ENCODE data around the gene NEO1.
"Not testable (repeated sequence)": the region's sequence is repeated elsewhere in the genome, so short reads cannot be mapped to it uniquely, and the experiment has no call there.

Gene NEO1

DNA sequence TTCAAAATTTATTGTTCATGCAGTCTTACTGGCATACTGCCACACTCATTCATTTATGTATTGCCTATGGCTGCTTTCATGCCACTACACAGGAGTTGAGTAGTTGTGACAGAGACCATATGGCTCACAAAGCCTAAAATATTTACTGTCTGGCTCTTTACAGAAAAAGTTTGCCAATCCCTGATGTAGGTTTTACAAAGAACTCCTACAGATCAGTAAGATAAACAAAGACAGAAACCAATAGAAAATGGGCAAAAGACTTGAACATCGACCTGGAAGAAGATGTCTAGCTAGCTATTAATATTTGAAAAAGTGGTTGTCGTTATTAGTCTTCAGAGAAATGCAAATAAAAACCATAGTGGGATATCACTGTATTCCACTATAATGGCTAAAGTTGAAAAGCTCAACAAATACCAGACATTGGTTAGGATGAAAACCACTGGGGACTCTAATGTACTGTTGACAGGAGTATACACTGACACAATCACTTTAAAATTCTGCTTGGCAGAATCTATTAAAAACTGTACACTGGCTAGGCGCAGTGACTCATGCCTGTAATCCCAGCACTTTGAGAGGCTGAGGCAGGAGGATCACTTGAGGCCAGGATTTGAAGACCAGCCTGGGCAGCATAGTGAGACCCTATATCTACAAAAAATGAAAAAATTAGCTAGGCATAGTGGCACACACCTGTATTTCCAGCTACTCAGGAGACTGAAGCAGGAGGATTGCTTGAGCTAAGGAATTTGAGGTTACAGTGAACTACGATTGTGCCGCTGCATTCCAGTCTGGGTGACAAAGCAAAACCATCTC lies 87.7 kb downstream of the NEO1 start:
- DNase-seq (ENCODE audit: low read depth, low spot score), result no peak

DNA sequence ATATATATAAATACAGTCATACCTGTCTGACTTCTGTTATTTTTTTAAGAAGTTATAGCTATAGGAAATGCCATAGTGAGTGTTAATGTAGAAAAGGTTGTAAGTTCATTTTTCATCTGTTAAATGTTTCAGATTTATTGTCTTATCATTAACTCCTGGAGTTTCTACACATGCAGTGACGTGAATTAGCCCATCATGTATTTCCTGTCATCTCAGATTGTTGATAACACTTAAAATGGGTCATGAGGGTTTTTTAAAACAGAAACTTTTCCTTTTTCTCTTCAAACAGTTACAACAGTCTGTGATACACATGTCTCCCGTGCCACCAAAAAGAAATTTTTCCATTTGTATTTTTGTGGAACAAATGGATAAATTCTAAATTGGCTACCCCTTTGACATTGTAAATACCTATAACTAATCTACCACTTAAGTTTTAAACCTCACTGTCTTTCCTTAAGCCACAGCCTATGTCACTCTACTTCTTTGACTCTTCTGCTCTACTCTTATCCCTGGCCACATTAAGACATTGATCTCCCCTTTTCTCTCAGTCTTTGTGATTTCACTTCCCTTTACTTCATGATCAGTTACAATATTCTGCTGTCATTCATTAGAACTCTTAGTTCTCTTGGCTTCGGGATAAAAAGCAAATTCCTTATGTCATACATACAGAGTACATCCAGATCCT lies 89.1 kb downstream of the NEO1 start:
- no peak for DNase-seq (ENCODE audit: low read depth, low spot score)

DNA sequence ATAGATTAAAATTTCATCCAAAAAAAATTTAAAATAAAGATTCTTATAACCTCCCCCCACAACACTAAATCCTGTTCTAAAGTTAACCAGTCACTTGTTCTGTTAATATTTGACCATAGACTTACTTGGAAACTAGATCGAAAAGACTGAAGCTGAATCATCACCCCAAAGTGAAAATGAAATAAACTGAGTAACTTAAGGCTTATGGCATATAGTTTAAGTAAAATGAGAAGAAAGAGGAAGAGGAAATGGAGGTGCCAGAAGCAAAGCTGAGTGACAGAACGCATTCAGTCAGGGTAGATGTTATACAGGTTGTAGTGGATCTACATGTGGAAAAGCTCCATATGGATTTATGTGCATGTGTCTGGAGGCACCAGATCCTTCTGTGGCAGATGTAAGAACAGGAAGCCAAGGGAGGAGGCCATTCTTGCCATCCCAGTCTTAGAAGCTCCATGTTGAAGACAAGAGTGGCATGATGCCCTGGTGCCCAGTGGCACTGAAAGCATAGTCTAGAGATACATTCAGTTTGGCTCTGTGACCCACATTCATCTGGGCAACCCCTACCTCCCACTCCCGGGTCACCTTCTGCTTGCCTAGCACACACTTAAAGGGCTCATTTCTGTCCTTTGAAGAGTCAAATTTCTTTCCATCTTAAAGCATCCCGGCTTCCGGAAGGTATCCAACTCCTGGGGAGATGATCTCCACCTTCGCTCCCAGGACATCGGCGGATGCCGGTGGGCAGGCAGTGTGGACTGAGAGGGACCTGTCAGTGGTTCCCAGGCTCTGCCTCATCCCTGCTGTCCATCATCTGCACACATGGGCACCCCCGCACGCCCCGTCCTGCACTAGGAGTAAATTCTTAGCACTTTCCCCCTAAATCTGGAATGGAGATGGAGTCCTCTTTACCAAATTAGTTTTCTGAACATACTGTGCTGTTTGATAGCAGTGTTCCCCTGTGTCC lies 90.8 kb downstream of the NEO1 start:
- DNase-seq (ENCODE audit: low read depth, low spot score), result no peak

DNA sequence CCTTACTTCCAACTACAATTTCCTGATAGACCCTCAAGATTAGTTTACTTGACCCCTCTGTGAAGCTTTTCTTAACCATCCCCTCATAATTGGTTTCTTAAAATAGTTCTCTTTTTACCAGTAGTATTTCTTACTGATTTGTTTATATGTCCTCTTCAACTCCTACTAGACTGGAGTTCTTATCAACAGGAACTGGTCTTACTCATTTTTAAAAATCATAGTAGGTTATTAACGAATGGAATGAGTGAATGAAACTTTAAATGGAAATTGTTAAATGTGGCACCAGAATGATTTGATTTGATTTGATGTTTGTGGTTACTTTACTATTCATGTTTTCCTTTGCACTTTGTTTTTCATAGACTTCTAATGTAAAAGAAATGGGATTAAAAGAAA lies 91.5 kb downstream of the NEO1 start:
- DNase-seq (ENCODE audit: low read depth, low spot score), result no peak

DNA sequence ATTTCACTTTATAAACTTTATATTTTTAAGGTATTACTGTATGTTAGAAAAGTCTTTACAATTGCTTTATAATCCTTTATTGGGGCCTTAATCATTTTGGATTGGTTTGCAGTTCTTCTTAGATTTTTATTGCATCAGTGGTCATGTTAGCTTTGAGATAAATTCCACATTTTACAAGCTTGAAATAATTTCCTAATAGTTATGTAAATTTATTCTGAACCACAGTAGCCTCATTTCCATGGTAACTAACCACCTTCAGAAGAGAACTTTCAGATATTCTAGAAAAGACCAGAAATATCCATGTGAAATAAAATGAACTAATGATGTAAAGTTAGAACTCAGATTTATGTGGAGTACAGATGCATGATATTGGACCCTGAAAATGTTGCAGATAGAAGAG lies 94.2 kb downstream of the NEO1 start:
- DNase-seq (ENCODE audit: low read depth, low spot score), result peak; percentile 33

DNA sequence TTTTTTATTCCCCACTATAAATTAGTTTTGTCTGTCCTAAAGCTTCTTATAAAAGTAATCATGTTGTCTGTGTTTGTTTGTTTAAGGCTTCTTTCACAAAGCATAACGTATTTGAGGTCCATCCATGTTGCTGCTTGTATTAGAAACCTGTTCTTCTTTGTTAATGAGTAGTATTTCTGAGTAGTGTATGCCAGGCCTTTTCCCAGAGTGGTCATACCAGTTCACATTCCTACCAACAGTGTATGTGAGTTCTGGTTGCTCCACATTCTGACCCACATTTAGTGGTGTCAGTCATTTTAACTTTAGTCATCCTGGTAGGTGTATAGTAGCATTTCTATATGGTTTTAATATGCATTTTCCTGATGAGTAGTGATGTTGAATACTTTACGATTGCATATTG lies 98.6 kb downstream of the NEO1 start:
- no peak for DNase-seq (ENCODE audit: low read depth, low spot score)

DNA sequence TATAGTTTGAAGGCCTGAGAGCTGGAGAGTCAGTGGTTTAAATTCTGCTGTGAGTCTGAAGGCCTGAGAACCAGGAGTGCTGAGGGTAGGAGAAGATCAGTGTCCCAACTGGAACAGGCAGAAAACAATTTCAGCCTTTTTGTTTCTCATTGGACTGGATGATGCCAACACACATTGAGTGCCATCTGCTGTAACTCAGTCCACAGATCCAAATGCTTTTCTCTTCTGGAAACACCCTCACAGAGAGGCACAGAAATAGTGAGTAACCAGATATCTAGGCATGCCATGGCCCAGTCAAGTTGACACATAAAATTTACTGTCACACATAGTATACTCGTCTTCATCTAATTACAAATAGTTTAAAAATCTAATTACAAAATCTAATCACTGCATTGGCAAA lies 100.8 kb downstream of the NEO1 start:
- no peak for DNase-seq (ENCODE audit: low read depth, low spot score)

DNA sequence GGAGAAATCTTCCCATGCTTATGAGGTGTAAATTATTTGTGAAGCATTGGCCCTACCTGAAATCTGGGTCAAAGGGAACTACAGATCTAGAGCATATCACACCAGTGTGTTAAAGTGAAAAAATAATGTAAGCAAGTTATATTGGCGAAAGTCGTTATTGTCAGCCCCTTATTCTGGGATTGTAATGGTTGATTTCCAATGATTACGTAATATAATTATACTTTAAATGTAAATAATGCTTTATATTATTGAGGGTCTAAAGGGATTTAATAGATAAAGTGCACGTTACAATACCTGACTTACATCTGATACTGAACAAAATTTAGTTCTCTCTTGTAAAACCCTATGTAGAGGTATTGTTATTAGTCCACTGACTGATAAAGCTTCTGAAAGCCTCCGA lies 101.2 kb downstream of the NEO1 start:
- DNase-seq (ENCODE audit: low read depth, low spot score), result no peak

DNA sequence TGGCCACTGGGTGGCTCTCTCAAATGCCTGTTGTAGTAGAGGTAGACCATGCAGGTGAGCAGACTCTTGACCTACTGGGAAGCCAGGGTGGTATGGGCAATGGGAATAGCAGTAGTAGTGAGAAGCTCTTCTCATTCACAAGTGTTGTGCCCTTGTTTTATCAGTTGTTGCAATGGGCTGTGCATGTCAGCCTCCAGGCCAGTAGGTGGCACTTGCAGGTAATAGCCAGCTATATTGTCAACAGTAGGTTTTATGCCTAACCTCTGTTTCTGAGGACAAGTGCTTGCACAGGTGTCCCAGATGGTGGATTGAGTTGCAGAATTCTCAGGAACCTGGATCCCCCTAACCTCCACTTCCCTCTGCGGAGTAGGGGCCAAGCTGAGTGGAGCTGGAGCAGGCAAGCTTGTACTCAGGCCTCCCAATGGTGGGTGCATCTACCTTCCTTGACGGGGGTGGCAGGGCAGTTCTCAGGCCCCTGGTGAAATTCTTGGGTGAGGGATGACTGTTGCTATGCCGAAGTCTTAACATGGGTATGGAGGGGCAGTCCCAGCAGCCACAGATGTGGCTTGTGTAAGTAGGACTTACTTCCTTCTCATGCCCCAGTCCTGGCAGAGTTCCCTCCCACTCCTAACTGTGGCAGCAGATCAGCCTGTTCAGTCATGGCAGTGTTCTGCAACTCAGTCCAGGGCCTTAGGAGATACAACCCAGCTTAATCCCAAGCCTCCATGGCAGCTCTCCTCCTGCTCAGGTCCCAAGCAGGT lies 104.3 kb downstream of the NEO1 start:
- no peak for DNase-seq (ENCODE audit: low read depth, low spot score)

DNA sequence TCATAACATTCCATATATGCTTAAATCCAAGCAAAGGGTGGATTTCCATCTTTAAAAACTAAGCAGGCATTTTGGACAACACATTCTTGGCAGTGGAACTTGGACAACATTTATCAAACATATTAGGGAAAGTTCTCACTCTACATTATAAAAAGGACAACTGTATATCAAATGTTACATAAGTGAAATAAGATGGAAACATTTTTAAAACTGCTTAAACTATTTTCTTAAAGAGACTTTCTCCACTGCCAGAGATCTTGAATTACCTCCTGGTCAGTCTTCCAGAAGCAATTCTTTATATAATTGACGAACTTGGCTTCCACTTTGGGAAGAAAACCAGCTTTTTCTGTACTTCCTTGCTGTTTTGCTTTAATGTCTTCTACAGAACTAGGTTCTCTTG lies 109.3 kb downstream of the NEO1 start:
- no peak for DNase-seq (ENCODE audit: low read depth, low spot score)

DNA sequence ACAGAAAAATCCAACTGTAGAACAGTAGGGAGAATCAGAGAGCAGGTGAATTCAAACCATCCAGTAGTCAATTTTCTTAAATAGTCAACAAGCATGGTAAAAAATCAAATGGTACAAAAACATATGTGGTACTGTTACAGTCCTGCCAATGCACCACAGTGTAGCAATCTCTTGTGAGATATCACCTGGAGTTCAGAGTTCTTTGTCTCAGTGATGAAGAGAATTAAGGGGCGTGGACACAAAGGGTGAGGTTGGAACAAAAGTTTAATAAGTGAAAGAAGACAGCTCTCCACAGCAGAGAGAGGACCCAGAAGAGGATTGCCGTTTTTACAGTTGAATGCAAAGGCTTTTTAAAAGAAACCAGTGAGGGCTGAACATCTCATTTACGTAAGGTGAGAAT lies 113.2 kb downstream of the NEO1 start:
- DNase-seq (ENCODE audit: low read depth, low spot score), result no peak

DNA sequence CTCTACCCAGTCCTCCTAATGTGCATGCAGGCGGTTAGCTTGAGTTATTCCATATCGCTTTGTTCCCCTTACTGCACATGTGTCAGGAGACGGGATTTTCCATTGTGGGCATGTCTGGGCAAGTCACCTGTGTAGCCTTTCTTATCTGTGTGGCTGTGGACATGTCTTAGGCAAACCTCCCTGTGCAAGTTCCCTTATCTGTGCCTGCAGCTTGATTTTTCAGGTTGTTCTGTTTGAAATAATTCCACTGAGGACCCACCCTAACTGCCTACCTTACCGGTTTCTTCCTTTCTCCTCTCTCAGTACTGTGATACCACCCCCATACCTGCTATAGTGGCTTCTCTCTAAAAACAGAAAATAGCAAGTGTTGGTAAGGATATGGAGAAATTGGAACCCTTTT lies 113.6 kb downstream of the NEO1 start:
- no peak for DNase-seq (ENCODE audit: low read depth, low spot score)

DNA sequence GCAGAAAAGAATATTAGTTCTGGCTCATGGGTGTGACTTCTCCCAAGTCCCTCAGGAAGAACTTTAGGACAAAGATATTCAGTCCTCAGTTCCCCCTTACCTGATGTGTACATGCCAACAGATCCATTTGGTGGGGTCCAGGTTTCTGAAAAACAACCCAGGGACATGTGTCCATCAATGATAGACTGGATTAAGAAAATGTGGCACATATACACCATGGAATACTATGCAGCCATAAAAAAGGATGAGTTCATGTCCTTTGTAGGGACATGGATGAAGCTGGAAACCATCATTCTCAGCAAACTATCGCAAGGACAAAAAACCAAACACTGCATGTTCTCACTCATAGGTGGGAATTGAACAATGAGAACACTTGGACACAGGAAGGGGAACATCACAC lies 114.4 kb downstream of the NEO1 start:
- DNase-seq (ENCODE audit: low read depth, low spot score), result not testable (repeated sequence)

DNA sequence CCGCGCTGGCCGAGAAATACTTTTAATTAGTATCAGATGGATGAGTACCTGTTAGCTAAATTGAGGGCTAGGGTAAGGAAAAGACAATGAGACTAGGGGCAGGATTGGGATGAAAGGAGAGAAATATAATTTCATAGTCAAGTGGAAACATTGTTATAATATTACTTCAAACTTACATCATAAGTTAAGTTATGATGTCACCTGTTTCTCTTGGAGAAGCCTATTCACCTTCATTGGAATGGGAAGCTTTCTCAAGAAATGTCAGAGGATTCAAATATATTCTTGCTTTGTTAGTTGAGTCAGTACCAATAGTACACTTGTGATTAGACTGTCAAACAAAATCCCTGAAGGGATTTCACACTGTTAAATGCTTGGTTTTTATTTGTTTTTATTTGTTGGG lies 116.2 kb downstream of the NEO1 start:
- DNase-seq (ENCODE audit: low read depth, low spot score), result no peak

DNA sequence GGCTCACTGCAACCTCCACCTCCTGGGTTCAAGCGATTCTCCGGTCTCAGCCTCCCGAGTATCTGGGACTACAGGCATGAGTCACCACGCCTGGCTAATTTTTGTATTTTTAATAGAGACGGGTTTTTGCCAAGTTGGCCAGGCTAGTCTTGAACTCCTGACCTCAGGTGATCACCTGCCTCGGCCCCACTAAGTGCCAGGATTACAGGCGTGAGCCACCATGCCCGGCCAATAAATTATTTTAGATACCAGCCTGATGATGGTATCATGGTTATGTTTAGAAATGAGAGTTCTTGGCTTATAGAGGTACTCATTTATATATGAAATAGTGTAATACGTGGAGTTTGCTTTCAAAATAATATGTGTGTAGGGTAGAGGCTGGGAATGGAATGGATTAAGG lies 119.4 kb downstream of the NEO1 start:
- DNase-seq (ENCODE audit: low read depth, low spot score), result no peak

DNA sequence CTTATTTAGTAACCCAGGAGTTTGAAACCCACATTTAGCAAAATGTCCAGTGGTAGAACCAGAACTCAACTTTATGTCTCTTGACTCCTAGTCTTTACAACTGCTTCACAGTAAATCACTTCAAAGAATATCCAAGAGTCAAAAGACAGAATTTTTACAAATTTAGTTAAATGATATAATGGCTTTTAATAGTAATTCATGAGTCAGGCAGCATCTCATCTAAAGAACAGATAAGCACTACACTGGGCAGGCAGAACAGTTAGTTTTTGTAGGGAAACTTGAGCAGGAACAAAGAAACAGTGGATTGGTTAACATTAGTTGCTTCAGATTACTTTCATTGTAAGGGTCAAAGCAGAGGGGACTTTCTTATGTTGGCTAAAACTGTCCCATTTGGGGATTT lies 120.2 kb downstream of the NEO1 start:
- no peak for DNase-seq (ENCODE audit: low read depth, low spot score)

DNA sequence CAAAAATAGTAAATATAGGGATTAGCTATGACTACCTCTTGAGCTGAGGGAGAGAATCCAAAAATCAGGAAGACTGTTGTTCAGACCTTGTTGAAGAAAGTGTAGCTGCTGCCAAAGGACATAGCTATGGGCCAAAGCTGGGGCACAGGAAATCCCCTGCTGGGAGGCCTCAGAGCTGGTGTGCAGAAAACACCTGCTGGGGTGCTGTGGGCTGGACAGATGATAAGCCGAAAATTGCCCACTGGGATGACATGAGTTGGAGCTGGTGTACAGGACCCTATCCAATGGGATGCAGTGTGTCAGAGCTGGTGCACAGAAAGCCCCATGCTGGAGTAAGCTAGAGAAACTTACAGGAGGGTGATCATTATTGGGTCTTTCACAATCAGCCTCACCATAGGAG lies 121.9 kb downstream of the NEO1 start:
- DNase-seq (ENCODE audit: low read depth, low spot score), result no peak

DNA sequence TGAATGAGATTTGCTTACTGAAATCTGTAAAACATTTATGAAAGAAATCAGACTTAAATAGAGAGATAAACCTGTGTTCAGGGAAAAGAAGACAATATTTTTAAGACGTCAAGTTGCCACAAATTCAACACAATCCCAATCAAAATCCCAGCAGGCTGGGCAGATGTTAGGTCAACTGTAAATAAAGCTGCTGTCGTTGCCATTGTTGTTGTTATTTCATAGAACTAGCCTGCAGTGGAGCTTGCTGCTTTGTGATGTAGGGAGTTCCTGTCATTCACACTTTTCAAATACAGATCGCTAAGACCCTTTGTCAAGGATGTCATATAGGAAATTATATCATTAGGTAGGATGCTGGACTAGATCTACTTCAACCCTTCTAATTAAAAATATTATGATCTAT lies 123.1 kb downstream of the NEO1 start:
- no peak for DNase-seq (ENCODE audit: low read depth, low spot score)

DNA sequence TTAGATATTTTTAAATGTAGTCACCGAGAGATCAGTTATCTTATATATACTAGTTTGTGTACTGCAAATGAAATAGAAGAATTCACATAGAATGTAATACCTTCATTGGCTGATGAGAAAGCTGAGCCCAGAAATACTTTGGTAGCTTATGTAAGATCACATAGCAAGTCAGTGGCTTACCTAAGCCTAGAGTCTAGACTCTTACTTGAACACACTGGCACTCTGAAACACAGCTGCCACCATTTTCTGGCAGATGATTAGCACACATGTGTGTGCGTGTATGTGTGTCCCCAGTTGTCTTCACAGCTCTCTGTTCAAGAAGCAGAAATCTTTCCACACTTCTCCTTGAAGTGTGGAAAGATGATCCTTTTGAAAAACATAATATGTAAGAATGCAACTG lies 124.3 kb downstream of the NEO1 start:
- no peak for DNase-seq (ENCODE audit: low read depth, low spot score)

DNA sequence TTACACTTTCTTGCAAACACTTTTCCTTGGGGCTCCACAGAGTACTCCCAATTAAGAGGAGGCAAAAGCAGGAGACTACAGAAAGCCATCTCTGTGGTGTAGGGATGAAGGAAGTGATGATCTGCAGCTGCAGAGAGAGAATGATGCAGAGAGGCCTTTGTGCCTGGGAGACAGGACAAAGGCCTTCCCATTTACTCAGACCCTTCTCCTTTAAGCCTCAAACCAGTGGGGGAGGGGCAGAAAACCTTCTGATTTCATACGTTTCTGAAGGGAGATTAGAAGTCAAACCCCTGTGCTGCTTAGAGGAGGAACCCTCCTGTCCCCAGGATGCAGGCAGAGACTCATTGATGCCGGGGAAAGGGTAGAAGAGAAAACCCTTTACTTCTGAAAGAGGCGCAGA lies 130.8 kb downstream of the NEO1 start:
- DNase-seq (ENCODE audit: low read depth, low spot score), result no peak

DNA sequence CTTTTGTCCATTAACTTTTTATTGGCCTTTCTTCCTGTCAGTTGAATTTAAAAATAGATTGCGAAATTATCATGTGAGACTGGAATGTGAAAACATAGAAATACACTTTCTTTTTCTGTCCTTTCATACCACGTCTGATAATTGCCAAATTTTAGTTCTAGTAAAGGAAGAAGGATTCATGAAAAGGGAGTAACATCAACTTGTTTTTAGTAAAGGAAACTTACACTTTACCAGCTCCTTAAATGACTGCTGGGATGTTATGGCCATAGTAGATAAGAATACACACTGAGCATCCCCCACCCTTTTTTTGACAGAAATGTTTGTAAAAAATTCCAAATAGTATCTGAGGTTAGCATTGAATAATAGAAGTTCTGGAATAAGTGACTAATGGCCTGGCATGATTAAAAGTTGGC lies 137.9 kb downstream of the NEO1 start:
- peak; percentile 52 for DNase-seq (ENCODE audit: low read depth, low spot score)

DNA sequence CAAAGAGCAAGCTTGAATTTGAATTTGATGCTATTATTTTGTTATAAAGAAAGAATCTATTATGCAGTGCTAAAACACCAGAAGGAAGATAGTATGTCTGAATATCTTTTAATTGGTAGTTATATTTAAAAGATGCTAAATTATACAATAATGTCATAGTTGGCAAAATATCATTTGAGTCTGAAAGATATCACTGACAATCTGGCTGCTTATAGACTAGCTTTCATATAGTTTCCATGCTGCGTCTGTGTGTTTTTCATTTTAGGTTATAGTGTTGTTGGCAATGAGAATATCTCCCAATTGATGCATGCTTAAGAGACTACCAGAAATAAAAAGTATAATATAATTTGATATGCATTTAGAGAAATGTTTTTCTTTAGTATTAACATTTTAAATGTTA lies 142.9 kb downstream of the NEO1 start:
- no peak for DNase-seq (ENCODE audit: low read depth, low spot score)
